CD14-positive monocyte (primary cell): ENCODE results near the gene ZNF23. TPM values are rescaled to one million over a fixed set of nuclear protein-coding genes. Genes with fewer than 3 reads are reported as not detected.

Source experiments
- DNase-seq, 3 donors: peaks; one replicate each; pipeline ENCODE4 v3.0.0-alpha.2; 2011 to 2022
- H2AFZ ChIP-seq: 2 replicates; pipeline ENCODE4 v1.6.0; 2012; ENCODE audit warnings: mild to moderate bottlenecking, low read depth, low read length, inconsistent platforms; ENCODE audit not compliant: insufficient read depth, poor library complexity, severe bottlenecking
- H3K27ac ChIP-seq, 2 donors: 1 replicate in 1 of 2; 2 replicates in 1 of 2; pipeline ENCODE4 v1.5.1; 2012 to 2013; ENCODE audit warnings: low read length in 2 of 2, control low read depth in 1 of 2, inconsistent platforms in 1 of 2, low read depth in 1 of 2, mild to moderate bottlenecking in 1 of 2
- H3K27me3 ChIP-seq, 2 donors: one replicate each; pipeline versions ENCODE4 v1.6.0 to v1.6.1; 2011 to 2013; ENCODE audit warnings: low read length in 2 of 2; ENCODE audit not compliant: control insufficient read depth in 2 of 2, insufficient read depth in 2 of 2
- H3K36me3 ChIP-seq, 2 donors: replicated peaks in 1 of 2; 1 replicate in 1 of 2; 2 replicates in 1 of 2; pipeline versions ENCODE4 v1.5.1 to v1.6.1; 2012 to 2013; ENCODE audit warnings: low read length in 2 of 2, control low read depth in 1 of 2, inconsistent platforms in 1 of 2, mild to moderate bottlenecking in 1 of 2; ENCODE audit not compliant: insufficient read depth in 2 of 2, control insufficient read depth in 1 of 2
- H3K4me1 ChIP-seq, 2 donors: 1 replicate in 1 of 2; 2 replicates in 1 of 2; pipeline versions ENCODE4 v1.5.1 to v1.6.1; 2012 to 2013; ENCODE audit warnings: low read length in 2 of 2, control low read depth in 1 of 2, inconsistent platforms in 1 of 2, mild to moderate bottlenecking in 1 of 2, moderate library complexity in 1 of 2; ENCODE audit not compliant: insufficient read depth in 2 of 2, control insufficient read depth in 1 of 2
- H3K4me2 ChIP-seq: replicated peaks from 2 replicates; pipeline ENCODE3; 2012; ENCODE audit warnings: low read length, moderate library complexity, mild to moderate bottlenecking; ENCODE audit not compliant: poor library complexity, severe bottlenecking; ENCODE audit errors: extremely low read depth
- H3K4me3 ChIP-seq, 3 experiments: fragments of 200-600 bp in 1 of 3; sonication (generic) in 1 of 3; replicated peaks in 1 of 3; 1 replicate in 2 of 3; 2 replicates in 1 of 3; pipeline ENCODE4 v1.5.1; 2011 to 2013; ENCODE audit warnings: low read length in 3 of 3, mild to moderate bottlenecking in 3 of 3, control low read depth in 2 of 3, low read depth in 2 of 3, inconsistent platforms in 1 of 3, moderate library complexity in 1 of 3
- H3K79me2 ChIP-seq: 2 replicates; pipeline ENCODE4 v1.6.0; 2012; ENCODE audit warnings: mild to moderate bottlenecking, control low read depth, inconsistent platforms, low read length, moderate library complexity; ENCODE audit not compliant: insufficient read depth
- H3K9ac ChIP-seq: 2 replicates; pipeline ENCODE4 v1.6.0; 2017; ENCODE audit warnings: low read length, mild to moderate bottlenecking; ENCODE audit not compliant: insufficient read depth, poor library complexity, severe bottlenecking
- H3K9me3 ChIP-seq, 2 donors: replicated peaks in 1 of 2; 1 replicate in 1 of 2; 2 replicates in 1 of 2; pipeline versions ENCODE4 v1.5.1 to v1.6.1; 2012 to 2013; ENCODE audit warnings: low read length in 2 of 2, control low read depth in 1 of 2; ENCODE audit not compliant: control insufficient read depth in 1 of 2, insufficient read depth in 1 of 2
- H4K20me1 ChIP-seq: 2 replicates; pipeline ENCODE4 v1.6.0; 2012; ENCODE audit warnings: mild to moderate bottlenecking, low read length, control low read depth, moderate library complexity; ENCODE audit not compliant: insufficient read depth
- H3K27ac Mint-ChIP-seq, 7 donors: one replicate each; pipeline ENCODE4 v1.8.0; 2020; ENCODE audit warnings: mild to moderate bottlenecking in 7 of 7, mixed read lengths in 7 of 7, moderate library complexity in 6 of 7, inconsistent platforms in 2 of 7
- H3K27me3 Mint-ChIP-seq, 3 donors: one replicate each; pipeline ENCODE4 v1.8.0; 2021 to 2022; ENCODE audit warnings: low read depth in 3 of 3, mild to moderate bottlenecking in 3 of 3, mixed read lengths in 3 of 3, moderate library complexity in 3 of 3, inconsistent platforms in 1 of 3
- H3K36me3 Mint-ChIP-seq, 2 donors: one replicate each; pipeline ENCODE4 v1.8.0; 2020; ENCODE audit warnings: mixed read lengths in 2 of 2, inconsistent platforms in 1 of 2, mild to moderate bottlenecking in 1 of 2
- H3K4me1 Mint-ChIP-seq: one replicate; pipeline ENCODE4 v1.8.0; 2020; ENCODE audit warnings: mild to moderate bottlenecking, mixed read lengths
- H3K4me3 Mint-ChIP-seq, 2 donors: one replicate each; pipeline ENCODE4 v1.8.0; 2020; ENCODE audit warnings: mild to moderate bottlenecking in 2 of 2, mixed read lengths in 2 of 2, moderate library complexity in 1 of 2
- H3K9me3 Mint-ChIP-seq, 7 donors: one replicate each; pipeline ENCODE4 v1.8.0; 2020 to 2022; ENCODE audit warnings: mixed read lengths in 7 of 7, mild to moderate bottlenecking in 6 of 7, moderate library complexity in 6 of 7, inconsistent platforms in 2 of 7
- WGBS: methylation state at CpG from one replicate; pipeline ENCODE4 v1.1.5; 2013; ENCODE audit warnings: missing lambda C conversion rate; ENCODE audit not compliant: insufficient coverage; 5-methylcytosine and 5-hydroxymethylcytosine counted together
- intact Hi-C, 2 donors: fragments of 100-400 bp; cut with micrococcal nuclease; formaldehyde crosslinking; loops; one replicate each; pipeline versions ENCODE4 v1.15.0 to v1.15.1; 2023
- polyA plus RNA-seq, 3 donors: library from polyadenylated mRNA; depleted of rRNA in 1 of 3; unstranded in 2 of 3; stranded (reverse) in 1 of 3; fragments of 300-500 nt in 2 of 3; fragments of >200 nt in 1 of 3; fragmentation: Illumina TruSeq in 2 of 3; gene quantifications; 1 replicate in 2 of 3; 2 replicates in 1 of 3; pipeline ENCODE4 v1.2.3, GENCODE V29; 2012 to 2021
- TF ChIP-seq, protein P1 (sequence below): fragments of 200-600 bp; IDR thresholded peaks from one replicate; pipeline ENCODE4 v1.8.0; 2022; ENCODE audit warnings: antibody characterized with exemption, mild to moderate bottlenecking

ZNF23 gene
- polyA plus RNA-seq, 3 donors: 2.1 to 3.9 (median 2.8) TPM

- no peak overlapping the region for H3K4me2 ChIP-seq
- Mint-ChIP-seq H3K27me3 (no peaks in the 10 kb centered on the region), H3K4me3 (no peak overlapping the region), H3K9me3 (peaks cover 0 to 1% (median 0%) of the 10 kb centered on the region in 7 donors), H3K27ac (no peak overlapping the region), H3K36me3 (peaks cover 5 to 18% of the 10 kb centered on the region in 2 donors), H3K4me1 (no peaks in the 10 kb centered on the region)
- H3K27me3 ChIP-seq: no peaks in the 10 kb centered on the region
- H3K27ac ChIP-seq: no peak overlapping the region
- H2AFZ ChIP-seq: no peak overlapping the region
- no CpG with 5 or more reads among the region's 2 CpGs for WGBS
- H3K4me3 ChIP-seq: no peak overlapping the region
- TF ChIP-seq, protein P1, sequence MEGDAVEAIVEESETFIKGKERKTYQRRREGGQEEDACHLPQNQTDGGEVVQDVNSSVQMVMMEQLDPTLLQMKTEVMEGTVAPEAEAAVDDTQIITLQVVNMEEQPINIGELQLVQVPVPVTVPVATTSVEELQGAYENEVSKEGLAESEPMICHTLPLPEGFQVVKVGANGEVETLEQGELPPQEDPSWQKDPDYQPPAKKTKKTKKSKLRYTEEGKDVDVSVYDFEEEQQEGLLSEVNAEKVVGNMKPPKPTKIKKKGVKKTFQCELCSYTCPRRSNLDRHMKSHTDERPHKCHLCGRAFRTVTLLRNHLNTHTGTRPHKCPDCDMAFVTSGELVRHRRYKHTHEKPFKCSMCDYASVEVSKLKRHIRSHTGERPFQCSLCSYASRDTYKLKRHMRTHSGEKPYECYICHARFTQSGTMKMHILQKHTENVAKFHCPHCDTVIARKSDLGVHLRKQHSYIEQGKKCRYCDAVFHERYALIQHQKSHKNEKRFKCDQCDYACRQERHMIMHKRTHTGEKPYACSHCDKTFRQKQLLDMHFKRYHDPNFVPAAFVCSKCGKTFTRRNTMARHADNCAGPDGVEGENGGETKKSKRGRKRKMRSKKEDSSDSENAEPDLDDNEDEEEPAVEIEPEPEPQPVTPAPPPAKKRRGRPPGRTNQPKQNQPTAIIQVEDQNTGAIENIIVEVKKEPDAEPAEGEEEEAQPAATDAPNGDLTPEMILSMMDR: no peak
- no peak for DNase-seq
- H3K9me3 ChIP-seq: no peaks in the 10 kb centered on the region
- no peaks in the 10 kb centered on the region for H4K20me1 ChIP-seq
- peaks cover 5 to 28% of the 10 kb centered on the region in 2 donors for H3K36me3 ChIP-seq
- H3K79me2 ChIP-seq: no peaks in the 10 kb centered on the region
- H3K9ac ChIP-seq: no peak overlapping the region
- H3K4me1 ChIP-seq: no peaks in the 10 kb centered on the region
- intact Hi-C loops: no loop called here
Measured at GRCh38 chr16:71472931-71473330, 10.9 kb upstream of the ZNF23 start.

DNA sequence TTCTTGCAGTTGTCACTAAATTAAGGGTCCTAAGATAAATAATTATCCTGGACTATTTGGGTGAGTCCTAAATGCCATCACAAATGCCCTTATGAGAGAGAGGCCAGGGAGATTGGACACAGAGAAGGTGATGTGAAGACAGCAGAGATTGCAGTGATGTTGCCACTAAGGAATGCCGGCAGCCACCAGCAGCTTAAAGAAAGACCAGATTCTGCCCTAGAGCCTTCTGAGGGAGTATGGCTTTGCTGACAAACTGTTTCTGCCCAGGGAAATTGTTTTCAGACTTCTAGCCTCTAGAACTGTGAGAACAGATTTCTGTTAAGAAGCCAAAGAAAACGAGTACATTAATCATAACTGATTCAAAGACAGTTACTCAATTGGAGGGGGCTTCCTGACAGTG is 10.0 kb upstream of the ZNF23 start:
- Mint-ChIP-seq H3K36me3 (peaks cover 5 to 14% of the 10 kb centered on the region in 2 donors), H3K27me3 (no peaks in the 10 kb centered on the region), H3K9me3 (no peaks in the 10 kb centered on the region), H3K4me1 (no peaks in the 10 kb centered on the region), H3K27ac (no peak overlapping the region), H3K4me3 (no peak overlapping the region)
- Histone ChIP-seq H3K4me3 (no peak overlapping the region), H3K9ac (no peak overlapping the region), H3K79me2 (no peaks in the 10 kb centered on the region), H3K4me1 (no peaks in the 10 kb centered on the region), H3K27ac (no peak overlapping the region), H3K4me2 (no peak overlapping the region), H3K9me3 (no peaks in the 10 kb centered on the region), H3K36me3 (peaks cover 5 to 19% of the 10 kb centered on the region in 2 donors), H3K27me3 (no peaks in the 10 kb centered on the region), H2AFZ (no peak overlapping the region), H4K20me1 (no peaks in the 10 kb centered on the region)
- WGBS: 100% methylated on average over 1 of the region's 2 CpGs
- intact Hi-C loops: no loop called here
- DNase-seq: no peak
- TF ChIP-seq, protein P1: no peak
